ENCODE measurements around the gene QRFP.
A peak's percentile ranks its signal among the peaks of the same experiment; 100 is the strongest.

The QRFP gene

DNA sequence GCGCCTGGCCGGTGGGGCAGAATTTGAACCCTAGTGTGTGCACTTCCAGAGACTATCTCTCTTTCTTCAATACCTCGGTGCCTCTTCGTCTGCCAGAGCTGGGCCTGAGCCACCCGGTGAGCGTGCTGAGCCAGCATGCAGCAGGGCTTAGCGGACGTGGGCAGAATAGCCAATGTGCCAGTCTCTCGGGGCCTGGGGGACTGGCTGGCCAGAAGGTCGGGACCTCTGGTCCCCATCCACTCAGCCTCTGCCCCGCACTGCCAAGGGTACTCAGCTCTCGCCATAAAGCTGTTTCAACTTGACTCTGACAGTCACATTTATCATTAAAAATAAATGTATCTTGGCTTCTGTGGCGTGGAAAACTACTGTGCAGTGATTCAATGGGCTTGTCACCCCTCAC is 46.6 kb upstream of the QRFP start:
- no peak overlapping the region for H3K4me2 ChIP-seq (ENCODE audit: low read length, poor library complexity, severe bottlenecking)
- H2BK12ac ChIP-seq (ENCODE audit: low read length in 2 of 2) = no peak overlapping the region
- no peak overlapping the region for H3K4ac ChIP-seq (ENCODE audit: low read depth in 1 of 2, low read length in 2 of 2)
- peaks cover 45 to 72% of the 10 kb centered on the region in 2 experiments for H3K27me3 ChIP-seq (ENCODE audit: control insufficient read depth in 1 of 2, insufficient read depth in 1 of 2, low read length in 2 of 2)
- no peak overlapping the region for H3K14ac ChIP-seq (ENCODE audit: low read length in 2 of 2)
- no peaks in the 10 kb centered on the region for H3K36me3 ChIP-seq (ENCODE audit: control insufficient read depth in 1 of 2, insufficient read depth in 2 of 2, low read depth in 1 of 2, low read length in 2 of 2)
- H2BK120ac ChIP-seq (ENCODE audit: low read depth, low read length) = no peak overlapping the region
- no peak overlapping the region for H2AFZ ChIP-seq (ENCODE audit: low read depth, low read length)
- H3K18ac ChIP-seq (ENCODE audit: low read depth in 1 of 2, low read length in 2 of 2) = no peak overlapping the region
- DNase-seq = no peak
- no peak overlapping the region for H2AK5ac ChIP-seq (ENCODE audit: low read length, severe bottlenecking)
- no peak overlapping the region for H3K9ac ChIP-seq (ENCODE audit: low read length)
- H3K9me3 ChIP-seq (ENCODE audit: control insufficient read depth, low read length) = no peaks in the 10 kb centered on the region
- no peak overlapping the region for H3K27ac ChIP-seq (ENCODE audit: low read length, poor library complexity, severe bottlenecking)
- no peak overlapping the region for H3K4me3 ChIP-seq (ENCODE audit: insufficient read depth in 1 of 2, low read depth in 1 of 2, low read length in 2 of 2)
- peaks cover 14% of the 10 kb centered on the region for H3K4me1 ChIP-seq (ENCODE audit: control insufficient read depth, insufficient read depth, low read depth, low read length)
- no peaks in the 10 kb centered on the region for H3K79me1 ChIP-seq (replicated peaks; ENCODE audit: low read length, poor library complexity, severe bottlenecking)
- H3K23ac ChIP-seq (ENCODE audit: low read length in 2 of 2) = no peak overlapping the region
- WGBS = 88% methylated on average over 13 of the region's 13 CpGs
- no peak overlapping the region for H2BK15ac ChIP-seq (ENCODE audit: low read depth, poor library complexity, severe bottlenecking)
- no peak overlapping the region for H2BK5ac ChIP-seq (ENCODE audit: low read depth, low read length, poor library complexity, severe bottlenecking)
- H4K91ac ChIP-seq (ENCODE audit: low read length) = no peak overlapping the region
- H4K8ac ChIP-seq (ENCODE audit: low read length) = no peak overlapping the region

DNA sequence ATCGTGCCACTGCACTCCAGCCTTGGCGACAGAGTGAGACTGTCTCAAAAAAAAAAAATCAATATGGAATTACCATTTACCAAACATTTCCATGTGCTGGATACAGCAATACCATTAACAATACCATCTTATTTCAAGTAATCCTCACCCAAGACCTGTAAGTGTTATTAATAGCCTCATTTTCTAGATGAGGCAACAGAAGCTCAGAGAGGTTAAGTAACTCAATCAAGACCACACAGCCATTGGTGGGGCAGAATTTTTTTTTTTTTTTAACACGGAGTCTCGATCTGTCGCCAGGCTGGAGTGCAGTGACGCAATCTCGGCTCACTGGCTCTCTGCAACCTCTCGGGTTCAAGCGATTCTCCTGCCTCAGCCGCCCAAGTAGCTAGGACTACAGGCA is 46.1 kb upstream of the QRFP start:
- WGBS = 86% methylated on average over 10 of the region's 10 CpGs

DNA sequence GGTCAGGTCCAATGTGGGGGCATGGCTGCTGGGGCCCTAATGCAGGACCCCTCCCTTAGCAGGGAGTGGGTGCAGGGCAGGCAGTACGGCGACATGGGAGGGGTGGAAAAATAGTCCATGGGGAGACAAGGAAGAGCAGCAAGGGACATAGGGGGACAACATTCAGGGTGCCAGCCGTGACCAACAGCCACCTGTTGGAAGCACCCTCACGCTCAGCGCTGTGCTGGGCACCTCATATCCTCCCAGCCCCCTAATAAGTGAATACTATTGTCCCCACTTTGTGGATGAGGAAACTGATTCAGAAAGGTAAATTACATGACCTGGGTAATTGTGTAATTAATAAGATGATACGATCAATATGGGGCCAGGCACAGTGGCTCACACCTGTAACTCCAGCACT is 45.5 kb upstream of the QRFP start:
- Histone ChIP-seq H3K9ac (ENCODE audit: low read length) (no peak overlapping the region), H2BK15ac (ENCODE audit: low read depth, poor library complexity, severe bottlenecking) (no peak overlapping the region), H2AK5ac (ENCODE audit: low read length, severe bottlenecking) (no peak overlapping the region), H3K23ac (ENCODE audit: low read length in 2 of 2) (no peak overlapping the region), H3K27ac (ENCODE audit: low read length, poor library complexity, severe bottlenecking) (no peak overlapping the region), H4K91ac (ENCODE audit: low read length) (no peak overlapping the region), H3K4me3 (ENCODE audit: insufficient read depth in 1 of 2, low read depth in 1 of 2, low read length in 2 of 2) (no peak overlapping the region), H3K4me1 (ENCODE audit: control insufficient read depth, insufficient read depth, low read depth, low read length) (peaks cover 23% of the 10 kb centered on the region), H3K27me3 (ENCODE audit: control insufficient read depth in 1 of 2, insufficient read depth in 1 of 2, low read length in 2 of 2) (peaks cover 34 to 72% of the 10 kb centered on the region in 2 experiments), H2BK5ac (ENCODE audit: low read depth, low read length, poor library complexity, severe bottlenecking) (no peak overlapping the region), H3K9me3 (ENCODE audit: control insufficient read depth, low read length) (no peaks in the 10 kb centered on the region), H3K14ac (ENCODE audit: low read length in 2 of 2) (no peak overlapping the region), H2AFZ (ENCODE audit: low read depth, low read length) (no peak overlapping the region), H3K4ac (ENCODE audit: low read depth in 1 of 2, low read length in 2 of 2) (no peak overlapping the region), H3K4me2 (ENCODE audit: low read length, poor library complexity, severe bottlenecking) (no peak overlapping the region), H3K79me1 (replicated peaks; ENCODE audit: low read length, poor library complexity, severe bottlenecking) (no peaks in the 10 kb centered on the region), H3K18ac (ENCODE audit: low read depth in 1 of 2, low read length in 2 of 2) (no peak overlapping the region), H4K8ac (ENCODE audit: low read length) (no peak overlapping the region), H3K36me3 (ENCODE audit: control insufficient read depth in 1 of 2, insufficient read depth in 2 of 2, low read depth in 1 of 2, low read length in 2 of 2) (no peaks in the 10 kb centered on the region), H2BK12ac (ENCODE audit: low read length in 2 of 2) (no peak overlapping the region), H2BK120ac (ENCODE audit: low read depth, low read length) (no peak overlapping the region)
- WGBS = 89% methylated on average over 6 of the region's 6 CpGs
- no peak for DNase-seq

More for the DNA sequence above, 46.1 kb upstream of the QRFP start:
- Histone ChIP-seq H3K23ac (ENCODE audit: low read length in 2 of 2) (no peak overlapping the region), H3K14ac (ENCODE audit: low read length in 2 of 2) (no peak overlapping the region), H2AFZ (ENCODE audit: low read depth, low read length) (no peak overlapping the region), H2BK120ac (ENCODE audit: low read depth, low read length) (no peak overlapping the region), H3K4me3 (ENCODE audit: insufficient read depth in 1 of 2, low read depth in 1 of 2, low read length in 2 of 2) (no peak overlapping the region), H3K4me2 (ENCODE audit: low read length, poor library complexity, severe bottlenecking) (no peak overlapping the region), H4K91ac (ENCODE audit: low read length) (no peak overlapping the region), H2AK5ac (ENCODE audit: low read length, severe bottlenecking) (no peak overlapping the region), H3K18ac (ENCODE audit: low read depth in 1 of 2, low read length in 2 of 2) (no peak overlapping the region), H2BK15ac (ENCODE audit: low read depth, poor library complexity, severe bottlenecking) (no peak overlapping the region), H3K4ac (ENCODE audit: low read depth in 1 of 2, low read length in 2 of 2) (no peak overlapping the region), H3K4me1 (ENCODE audit: control insufficient read depth, insufficient read depth, low read depth, low read length) (peaks cover 20% of the 10 kb centered on the region), H2BK5ac (ENCODE audit: low read depth, low read length, poor library complexity, severe bottlenecking) (no peak overlapping the region), H3K27ac (ENCODE audit: low read length, poor library complexity, severe bottlenecking) (no peak overlapping the region), H3K36me3 (ENCODE audit: control insufficient read depth in 1 of 2, insufficient read depth in 2 of 2, low read depth in 1 of 2, low read length in 2 of 2) (no peaks in the 10 kb centered on the region), H2BK12ac (ENCODE audit: low read length in 2 of 2) (no peak overlapping the region), H3K9me3 (ENCODE audit: control insufficient read depth, low read length) (no peaks in the 10 kb centered on the region), H4K8ac (ENCODE audit: low read length) (no peak overlapping the region), H3K79me1 (replicated peaks; ENCODE audit: low read length, poor library complexity, severe bottlenecking) (no peaks in the 10 kb centered on the region), H3K9ac (ENCODE audit: low read length) (no peak overlapping the region), H3K27me3 (ENCODE audit: control insufficient read depth in 1 of 2, insufficient read depth in 1 of 2, low read length in 2 of 2) (peaks cover 40 to 72% of the 10 kb centered on the region in 2 experiments)
- DNase-seq = no peak

DNA sequence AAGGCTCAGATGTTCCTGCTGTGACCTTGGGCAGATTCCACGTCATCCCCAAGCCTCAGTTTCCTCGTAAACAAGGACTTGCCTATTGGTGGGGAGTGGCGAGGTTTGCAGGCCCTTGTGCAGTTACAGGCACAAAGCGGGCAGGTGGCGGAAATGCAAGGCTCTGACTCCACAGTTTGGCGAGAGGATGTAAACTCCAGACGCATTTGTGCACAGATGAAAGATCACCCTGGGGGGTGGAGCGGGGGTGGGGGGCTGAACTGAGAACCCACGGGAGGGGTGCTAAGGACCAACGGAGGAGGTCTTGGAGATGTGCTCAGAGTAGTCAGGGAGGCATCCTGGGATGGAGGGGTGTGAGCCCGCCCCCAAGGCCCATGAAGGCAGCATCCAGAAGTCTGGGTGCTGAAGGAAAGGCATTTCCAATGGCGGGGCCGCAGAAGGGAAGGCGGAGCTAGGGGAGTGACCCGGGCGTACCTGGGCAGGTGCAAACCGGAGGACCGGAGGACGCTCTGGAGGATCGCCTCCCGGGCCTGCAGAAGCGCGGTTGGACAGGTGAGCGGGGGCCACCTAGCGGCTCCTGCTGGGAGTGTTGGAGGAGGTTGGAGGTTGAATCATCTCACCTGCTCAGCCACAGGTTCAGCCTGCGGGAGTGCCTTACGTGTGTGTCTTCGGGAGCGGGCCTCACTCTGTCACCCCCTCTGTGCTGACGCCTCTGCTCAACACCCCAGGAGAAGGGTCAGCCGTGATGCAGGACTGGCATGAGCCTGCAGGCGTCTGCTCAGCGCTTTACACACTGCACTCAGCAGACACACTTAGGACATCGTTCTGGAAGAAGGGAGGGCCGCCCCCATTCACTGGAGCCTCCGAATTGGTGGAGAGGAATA is 44.3 kb upstream of the QRFP start:
- Histone ChIP-seq H2AK5ac (ENCODE audit: low read length, severe bottlenecking) (no peak overlapping the region), H2BK5ac (ENCODE audit: low read depth, low read length, poor library complexity, severe bottlenecking) (no peak overlapping the region), H4K91ac (ENCODE audit: low read length) (no peak overlapping the region), H3K9me3 (ENCODE audit: control insufficient read depth, low read length) (no peaks in the 10 kb centered on the region), H3K27me3 (ENCODE audit: control insufficient read depth in 1 of 2, insufficient read depth in 1 of 2, low read length in 2 of 2) (peaks cover 33 to 66% of the 10 kb centered on the region in 2 experiments), H3K23ac (ENCODE audit: low read length in 2 of 2) (no peak overlapping the region), H2BK12ac (ENCODE audit: low read length in 2 of 2) (no peak overlapping the region), H3K4me2 (ENCODE audit: low read length, poor library complexity, severe bottlenecking) (no peak overlapping the region), H2BK15ac (ENCODE audit: low read depth, poor library complexity, severe bottlenecking) (no peak overlapping the region), H3K4me1 (ENCODE audit: control insufficient read depth, insufficient read depth, low read depth, low read length) (peaks cover 33% of the 10 kb centered on the region), H3K14ac (ENCODE audit: low read length in 2 of 2) (no peak overlapping the region), H3K4me3 (ENCODE audit: insufficient read depth in 1 of 2, low read depth in 1 of 2, low read length in 2 of 2) (no peak overlapping the region), H3K9ac (ENCODE audit: low read length) (no peak overlapping the region), H3K79me1 (replicated peaks; ENCODE audit: low read length, poor library complexity, severe bottlenecking) (no peaks in the 10 kb centered on the region), H3K27ac (ENCODE audit: low read length, poor library complexity, severe bottlenecking) (no peak overlapping the region), H2BK120ac (ENCODE audit: low read depth, low read length) (no peak overlapping the region), H3K18ac (ENCODE audit: low read depth in 1 of 2, low read length in 2 of 2) (no peak overlapping the region), H3K36me3 (ENCODE audit: control insufficient read depth in 1 of 2, insufficient read depth in 2 of 2, low read depth in 1 of 2, low read length in 2 of 2) (no peaks in the 10 kb centered on the region), H2AFZ (ENCODE audit: low read depth, low read length) (no peak overlapping the region), H4K8ac (ENCODE audit: low read length) (no peak overlapping the region), H3K4ac (ENCODE audit: low read depth in 1 of 2, low read length in 2 of 2) (no peak overlapping the region)
- 9% methylated on average over 30 of the region's 36 CpGs for WGBS
- peak; percentile 37 for DNase-seq
